Loucy (cell line): ENCODE data around the gene ZNF784.

Experiments used
- EZH2phosphoT487 ChIP-seq: fragments of 200-600 bp; IDR thresholded peaks from 2 replicates; pipeline ENCODE4 v1.6.1; 2018; ENCODE audit warnings: antibody characterized with exemption, mild to moderate bottlenecking, moderate library complexity, borderline replicate concordance
- TF ChIP-seq, protein P1 (sequence below): fragments of 200-600 bp; sonication (generic); conservative IDR thresholded peaks from 2 replicates; pipeline ENCODE4 v1.5.1; 2014; ENCODE audit warnings: mild to moderate bottlenecking, antibody characterized with exemption, low read length

DNA sequence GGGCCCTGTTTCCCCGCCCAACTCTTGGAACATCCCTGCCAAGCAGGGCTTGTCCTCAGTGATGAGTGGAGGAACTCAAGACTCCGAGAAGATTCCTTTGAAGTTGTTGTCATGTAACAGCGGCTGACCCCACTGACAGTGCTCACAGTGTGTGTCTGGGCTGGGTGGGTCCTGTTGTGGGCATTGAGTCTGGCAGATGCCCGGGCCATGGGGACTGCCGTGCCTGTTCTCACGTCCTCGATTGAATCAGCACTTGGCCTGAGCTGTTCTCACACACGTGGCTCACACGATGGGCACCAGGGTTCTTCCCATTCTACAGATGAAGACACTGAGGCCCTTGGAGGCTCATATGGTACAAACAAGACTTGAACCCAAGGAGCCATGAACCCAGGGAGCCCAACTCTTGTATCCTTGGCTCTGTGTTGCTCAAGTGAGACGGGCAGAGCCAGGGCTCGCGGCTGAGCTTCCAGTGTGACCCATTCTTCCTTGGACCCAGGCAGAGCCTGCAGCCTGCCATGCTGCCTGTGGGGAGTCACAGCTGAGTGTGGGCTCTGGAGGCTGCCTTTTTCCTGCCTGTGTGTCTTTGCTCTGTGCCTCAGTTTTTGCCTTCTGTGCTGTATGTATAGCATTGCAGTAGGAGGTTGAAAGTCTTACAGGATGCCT, 42.1 kb upstream of the ZNF784 start:
- TF ChIP-seq, protein P1, sequence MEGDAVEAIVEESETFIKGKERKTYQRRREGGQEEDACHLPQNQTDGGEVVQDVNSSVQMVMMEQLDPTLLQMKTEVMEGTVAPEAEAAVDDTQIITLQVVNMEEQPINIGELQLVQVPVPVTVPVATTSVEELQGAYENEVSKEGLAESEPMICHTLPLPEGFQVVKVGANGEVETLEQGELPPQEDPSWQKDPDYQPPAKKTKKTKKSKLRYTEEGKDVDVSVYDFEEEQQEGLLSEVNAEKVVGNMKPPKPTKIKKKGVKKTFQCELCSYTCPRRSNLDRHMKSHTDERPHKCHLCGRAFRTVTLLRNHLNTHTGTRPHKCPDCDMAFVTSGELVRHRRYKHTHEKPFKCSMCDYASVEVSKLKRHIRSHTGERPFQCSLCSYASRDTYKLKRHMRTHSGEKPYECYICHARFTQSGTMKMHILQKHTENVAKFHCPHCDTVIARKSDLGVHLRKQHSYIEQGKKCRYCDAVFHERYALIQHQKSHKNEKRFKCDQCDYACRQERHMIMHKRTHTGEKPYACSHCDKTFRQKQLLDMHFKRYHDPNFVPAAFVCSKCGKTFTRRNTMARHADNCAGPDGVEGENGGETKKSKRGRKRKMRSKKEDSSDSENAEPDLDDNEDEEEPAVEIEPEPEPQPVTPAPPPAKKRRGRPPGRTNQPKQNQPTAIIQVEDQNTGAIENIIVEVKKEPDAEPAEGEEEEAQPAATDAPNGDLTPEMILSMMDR = no peak
- TF ChIP-seq EZH2phosphoT487 = no peak
